NCI-H446 treated with DMSO at 0.1 percent for 48 hours (cell line): ENCODE results near the gene KANK4.

ENCODE experiments used
- DNase-seq: peaks from one replicate; lab custom pipeline; 2025; lab: John Stamatoyannopoulos, UW

Gene KANK4

DNA sequence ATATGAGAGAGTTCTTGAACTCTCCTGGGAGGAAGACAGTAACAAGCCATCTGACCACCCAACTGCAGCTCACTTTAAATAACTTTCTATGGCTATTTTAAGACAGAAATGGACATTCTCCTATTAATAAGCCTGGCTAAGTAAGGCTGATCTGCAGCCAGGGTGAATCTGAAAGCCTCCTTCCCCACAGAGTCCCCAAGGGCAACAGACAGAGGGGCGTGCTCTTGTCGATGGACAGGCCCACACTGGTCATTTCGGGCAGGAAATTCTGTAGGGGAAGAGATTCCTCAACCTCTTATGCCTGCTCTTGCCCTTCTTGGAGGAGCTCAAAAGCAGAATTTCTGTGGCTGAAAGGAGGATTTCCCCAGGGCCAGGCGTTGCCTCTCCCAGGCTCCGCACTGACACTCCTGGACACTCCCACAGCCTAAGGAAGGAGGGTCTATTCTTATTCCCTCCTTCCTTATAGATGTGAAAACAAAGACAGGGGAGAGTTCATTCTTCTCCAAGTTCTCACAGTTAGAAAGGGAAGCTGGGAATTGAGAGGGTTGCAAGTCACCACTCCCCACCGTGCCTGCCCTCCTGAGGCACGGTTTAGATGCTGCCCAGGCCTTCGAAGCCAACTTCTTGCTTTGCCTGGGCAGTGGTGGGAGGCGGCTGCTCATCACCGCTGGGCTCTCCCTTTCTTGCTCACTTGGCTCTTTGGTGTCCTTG is 17.9 kb upstream of the KANK4 start:
- DNase-seq: no peak

DNA sequence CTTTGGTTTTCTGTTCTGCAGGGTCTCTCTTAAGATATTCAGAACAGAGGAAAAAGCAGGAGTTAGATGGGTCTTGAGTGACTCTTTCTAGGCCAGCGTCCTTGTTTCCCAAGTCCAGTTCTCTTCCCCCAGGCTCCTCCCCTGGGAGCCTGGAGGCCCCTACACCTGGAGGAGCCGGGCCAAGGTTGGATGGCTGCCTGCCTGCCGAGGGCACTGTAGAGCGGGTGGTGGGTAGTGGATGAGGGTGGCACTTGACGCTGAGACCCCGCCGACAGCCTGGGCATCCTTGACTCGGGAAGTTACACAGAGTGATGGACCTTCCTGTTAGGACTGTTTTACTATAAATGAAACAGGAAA is 17.4 kb upstream of the KANK4 start:
- no peak for DNase-seq

- no peak for DNase-seq
These were observed 16.4 kb upstream of the KANK4 start for GRCh38 chr1:62335656-62336055.

- no peak for DNase-seq
These were observed 15.3 kb upstream of the KANK4 start for GRCh38 chr1:62334434-62334985.

DNA sequence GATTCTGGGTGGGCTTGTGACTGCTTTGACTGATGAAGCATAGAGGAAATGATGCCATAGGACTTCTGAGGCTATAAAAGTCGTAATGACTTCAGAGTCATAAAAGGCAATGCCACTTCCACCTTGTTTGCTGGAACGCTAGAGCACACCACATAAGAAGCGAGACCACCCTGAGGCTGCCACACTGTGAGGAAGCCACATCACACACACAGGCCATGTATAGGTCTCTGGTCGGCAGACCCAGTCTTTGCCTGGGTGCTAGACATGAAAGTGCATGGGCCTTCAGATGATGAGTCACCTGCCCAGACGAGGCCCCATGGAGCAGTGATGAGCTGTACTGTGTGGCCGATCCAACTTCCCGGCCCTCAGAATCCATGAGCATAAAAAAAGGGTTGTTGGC is 14.2 kb upstream of the KANK4 start:
- DNase-seq: no peak

- DNase-seq: no peak
These were observed 8.3 kb upstream of the KANK4 start for GRCh38 chr1:62327360-62328055.

DNA sequence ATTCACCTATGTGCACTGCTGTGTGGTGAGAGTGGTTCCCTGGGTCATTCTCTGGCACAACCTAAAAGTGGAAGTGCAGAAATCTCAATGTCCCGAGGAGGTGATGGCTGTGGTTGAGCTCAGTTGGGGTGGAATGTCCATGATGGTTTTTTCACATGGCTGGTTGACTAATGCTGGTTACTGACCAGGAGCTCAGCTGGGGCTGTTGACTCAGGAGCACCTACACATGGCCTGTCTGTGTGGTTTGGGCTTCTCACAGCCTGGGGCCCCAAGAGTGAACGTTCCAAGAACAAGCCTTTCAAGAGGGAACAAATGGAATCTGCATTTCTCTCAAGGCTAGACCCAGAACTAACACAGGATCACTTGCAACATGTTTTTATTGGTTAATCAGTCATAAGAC is 6.4 kb upstream of the KANK4 start:
- DNase-seq: no peak

GRCh38 chr1:62325081-62325480 is 5.8 kb upstream of the KANK4 start:
- DNase-seq: no peak

DNA sequence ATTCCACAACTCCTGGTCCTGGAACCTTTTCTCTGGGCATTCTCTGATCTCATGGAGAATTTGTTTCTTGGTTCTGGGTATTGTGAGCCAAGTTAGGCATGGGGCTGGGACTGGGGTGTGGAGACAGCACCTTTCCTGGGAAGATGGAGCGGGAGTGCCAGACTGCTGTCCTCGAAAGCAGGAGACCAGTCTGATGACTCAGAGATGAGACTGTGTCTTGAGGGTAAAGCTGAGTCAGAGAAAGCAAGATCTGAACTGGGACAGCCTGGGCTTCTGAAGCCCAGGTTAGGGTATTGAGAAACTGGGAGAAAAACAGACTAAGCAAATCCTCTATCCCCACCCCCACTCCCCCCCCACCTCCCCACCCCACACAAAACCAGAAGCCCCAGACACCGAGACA is 2.2 kb upstream of the KANK4 start:
- no peak for DNase-seq

DNA sequence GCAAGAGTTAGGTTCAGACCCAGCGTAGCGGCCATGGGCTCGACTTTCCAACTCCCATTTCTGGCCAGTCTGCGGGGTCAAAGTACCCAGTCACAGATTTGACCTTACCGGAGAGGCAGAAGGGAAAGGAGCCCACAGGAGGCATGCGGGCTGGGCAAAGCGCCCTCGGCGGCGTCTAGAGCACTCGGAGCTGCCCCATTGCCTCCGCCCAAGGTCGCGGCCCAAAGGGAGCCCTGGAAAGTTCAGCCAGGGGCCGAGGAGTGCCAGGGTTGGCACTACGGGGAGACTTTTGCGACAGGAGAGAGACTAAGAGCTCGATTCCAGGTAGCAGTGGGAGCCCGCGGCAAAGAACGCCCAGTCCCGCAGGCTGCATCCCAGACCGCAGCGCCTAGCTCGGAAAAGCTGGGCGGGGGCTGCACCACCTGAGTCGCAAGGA is 896 bp downstream of the KANK4 start:
- no peak for DNase-seq

- no peak for DNase-seq
These were observed 2.0 kb downstream of the KANK4 start for GRCh38 chr1:62317021-62317768.

GRCh38 chr1:62316135-62316534 is 3.1 kb downstream of the KANK4 start:
- no peak for DNase-seq

DNA sequence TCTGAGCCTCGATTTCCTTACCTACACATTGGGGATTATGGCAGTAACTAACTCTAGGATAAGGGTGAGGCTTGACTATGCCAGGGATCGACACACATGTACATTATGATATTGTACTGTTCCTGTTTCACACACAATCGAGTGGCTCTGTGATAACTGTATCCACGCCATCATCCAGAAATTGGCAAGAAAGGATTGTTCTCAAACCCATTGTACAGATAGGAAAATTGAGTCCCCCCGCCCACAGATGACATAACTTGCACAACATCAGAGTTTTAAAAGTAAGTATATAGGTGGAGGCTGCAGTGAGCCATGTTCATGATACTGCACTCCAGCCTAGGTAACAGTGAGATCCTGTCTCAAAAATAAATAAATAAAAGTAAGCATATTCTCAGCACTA is 3.8 kb downstream of the KANK4 start:
- DNase-seq: no peak

GRCh38 chr1:62314454-62315350 is 4.5 kb downstream of the KANK4 start:
- no peak for DNase-seq

- no peak for DNase-seq
These were observed 6.5 kb downstream of the KANK4 start for GRCh38 chr1:62312698-62313097.

GRCh38 chr1:62311473-62311943 is 7.7 kb downstream of the KANK4 start:
- no peak for DNase-seq

- DNase-seq: no peak
These were observed 9.3 kb downstream of the KANK4 start for GRCh38 chr1:62309906-62310305.

- no peak for DNase-seq
These were observed 10.6 kb downstream of the KANK4 start for GRCh38 chr1:62308606-62309005.

DNA sequence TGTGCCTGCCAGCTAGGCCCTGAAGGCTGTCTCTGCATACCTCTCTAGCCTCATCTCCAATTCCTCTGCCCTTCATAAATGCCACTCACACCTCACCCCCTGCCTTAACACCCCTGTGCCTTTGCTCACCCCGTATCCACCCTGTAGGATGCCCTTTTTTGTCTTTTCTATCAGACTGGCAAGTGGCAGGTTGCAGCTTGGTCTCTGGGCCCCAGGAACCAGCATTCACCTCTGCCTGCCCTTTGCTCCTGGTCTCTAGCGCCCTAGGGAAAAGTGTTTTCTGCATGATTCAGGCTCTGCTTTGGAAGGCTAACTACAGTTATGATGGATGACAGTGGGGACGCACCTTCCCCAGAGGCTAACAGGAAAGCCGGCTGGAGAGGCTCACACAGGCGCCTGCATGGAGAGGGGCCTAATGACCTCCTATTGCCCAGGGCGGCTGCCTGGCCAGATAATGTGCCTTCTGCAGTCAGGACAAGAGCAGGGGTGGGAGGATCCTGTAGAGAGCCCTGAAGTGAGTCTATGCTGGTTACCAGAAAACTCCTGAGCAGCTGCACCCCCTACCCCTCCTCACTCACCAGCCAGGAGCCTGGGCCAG is 11.2 kb downstream of the KANK4 start:
- no peak for DNase-seq

GRCh38 chr1:62307446-62307845 is 11.8 kb downstream of the KANK4 start:
- no peak for DNase-seq

- no peak for DNase-seq
These were observed 13.2 kb downstream of the KANK4 start for GRCh38 chr1:62306065-62306464.
